ENCODE data around the gene SLC28A1. TPM values are rescaled to one million over a fixed set of nuclear protein-coding genes. Genes with fewer than 3 reads are reported as not detected.
"Not testable (repeated sequence)": the region's sequence is repeated elsewhere in the genome, so short reads cannot be mapped to it uniquely, and the experiment has no call there.

SLC28A1 gene
- total RNA-seq, 2 experiments from 2014 or later = not detected

- no peak for TF ChIP-seq CTCF (IDR thresholded peaks at IDR 0.05)
- ChIA-PET POLR2A (no interaction called here), CTCF (interaction anchor here (0.9 kb wide), 1 partner anchor 23 kb away, joined by 3 read pairs; no protein-coding TSS in a partner anchor)
- peaks cover 6% of the 10 kb centered on the region for H3K27me3 Mint-ChIP-seq
- intact Hi-C loops (cut with micrococcal nuclease) = no loop called here
- H3K36me3 Mint-ChIP-seq (ENCODE audit: low read depth) = peaks cover 3% of the 10 kb centered on the region
- no peaks in the 10 kb centered on the region for H3K9me3 Mint-ChIP-seq
- H3K4me3 Mint-ChIP-seq = no peak overlapping the region
- peaks cover 14% of the 10 kb centered on the region for H3K4me1 Mint-ChIP-seq (ENCODE audit: low read depth)
- H3K27ac Mint-ChIP-seq = no peak overlapping the region
- DNase-seq = no peak
- ATAC-seq = no peak
Measured at GRCh38 chr15:84919106-84919667, 34.7 kb downstream of the SLC28A1 start.

- H3K4me1 Mint-ChIP-seq (ENCODE audit: low read depth) = no peaks in the 10 kb centered on the region
- no peak for TF ChIP-seq CTCF (IDR thresholded peaks at IDR 0.05)
- intact Hi-C loops (cut with micrococcal nuclease) = loop anchor here (10.0 kb wide), 1 partner anchor 76 kb away; no protein-coding TSS in a partner anchor
- no peaks in the 10 kb centered on the region for H3K27me3 Mint-ChIP-seq
- H3K27ac Mint-ChIP-seq = no peak overlapping the region
- POLR2A ChIA-PET = no interaction called here
- ATAC-seq (no peak), DNase-seq (no peak)
- H3K4me3 Mint-ChIP-seq = no peak overlapping the region
- no peaks in the 10 kb centered on the region for H3K36me3 Mint-ChIP-seq (ENCODE audit: low read depth)
- no peaks in the 10 kb centered on the region for H3K9me3 Mint-ChIP-seq
- CTCF ChIA-PET = no interaction called here
Measured at GRCh38 chr15:84921121-84921520, 36.7 kb downstream of the SLC28A1 start.

GRCh38 chr15:84922530-84922929, 38.1 kb downstream of the SLC28A1 start:
- no peaks in the 10 kb centered on the region for H3K9me3 Mint-ChIP-seq
- CTCF ChIA-PET = no interaction called here
- no peaks in the 10 kb centered on the region for H3K27me3 Mint-ChIP-seq
- POLR2A ChIA-PET = interaction anchor here (0.8 kb wide), 1 partner anchor 252 kb away, joined by 3 read pairs; no protein-coding TSS in a partner anchor
- ATAC-seq (no peak), DNase-seq (no peak)
- H3K4me1 Mint-ChIP-seq (ENCODE audit: low read depth) = no peaks in the 10 kb centered on the region
- no peak overlapping the region for H3K4me3 Mint-ChIP-seq
- no peak overlapping the region for H3K27ac Mint-ChIP-seq
- no peaks in the 10 kb centered on the region for H3K36me3 Mint-ChIP-seq (ENCODE audit: low read depth)
- no peak for TF ChIP-seq CTCF (IDR thresholded peaks at IDR 0.05)
- intact Hi-C loops (cut with micrococcal nuclease) = loop anchor here (10.0 kb wide), 1 partner anchor 78 kb away; no protein-coding TSS in a partner anchor

- ChIA-PET POLR2A (interaction anchor here (0.6 kb wide), 1 partner anchor 348 kb away, joined by 3 read pairs; no protein-coding TSS in a partner anchor), CTCF (no interaction called here)
- Mint-ChIP-seq H3K4me3 (no peak overlapping the region), H3K27me3 (no peaks in the 10 kb centered on the region), H3K9me3 (no peaks in the 10 kb centered on the region), H3K36me3 (ENCODE audit: low read depth) (no peaks in the 10 kb centered on the region), H3K4me1 (ENCODE audit: low read depth) (peaks cover 5% of the 10 kb centered on the region), H3K27ac (no peak overlapping the region)
- intact Hi-C loops (cut with micrococcal nuclease) = loop anchor here (10.0 kb wide), 1 partner anchor 79 kb away; no protein-coding TSS in a partner anchor
- TF ChIP-seq CTCF (IDR thresholded peaks at IDR 0.05) = no peak
- no peak for ATAC-seq
- DNase-seq = no peak
Measured at GRCh38 chr15:84924077-84924731, 39.7 kb downstream of the SLC28A1 start.

- ATAC-seq; H3K27ac Mint-ChIP-seq; DNase-seq; POLR2A ChIA-PET; H3K4me1 Mint-ChIP-seq (ENCODE audit: low read depth); H3K27me3 Mint-ChIP-seq; H3K36me3 Mint-ChIP-seq (ENCODE audit: low read depth); H3K4me3 Mint-ChIP-seq; H3K9me3 Mint-ChIP-seq: not testable (repeated sequence)
- intact Hi-C loops (cut with micrococcal nuclease) = loop anchor here (10.0 kb wide), 1 partner anchor 80 kb away; no protein-coding TSS in a partner anchor
- CTCF ChIA-PET = interaction anchor here (0.6 to 2.4 kb wide), 4 partner anchors 47 to 337 kb away, joined by 3 to 7 read pairs (median 3); no protein-coding TSS in a partner anchor
Measured at GRCh38 chr15:84924821-84925569, 40.5 kb downstream of the SLC28A1 start.

Measured in activated CD8-positive, alpha-beta T cell treated with anti-CD3 and anti-CD28 coated beads for 36 hours (primary cell).